ENCODE results near the gene TECRL.

Gene TECRL

DNA sequence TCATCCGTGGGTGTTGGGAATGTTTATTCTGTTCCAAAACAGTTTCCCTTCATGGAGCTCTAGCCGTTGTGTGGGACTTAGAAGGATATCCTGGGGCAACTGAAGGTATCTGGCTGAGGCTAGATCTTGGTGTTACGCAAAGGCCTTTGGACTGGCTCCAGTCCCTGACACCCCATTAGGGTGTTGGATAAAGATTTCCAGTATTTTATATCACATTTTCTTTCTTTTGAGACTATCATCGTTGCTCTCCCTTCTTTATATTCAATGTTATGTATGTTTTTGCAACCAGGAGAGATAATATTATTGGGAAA lies 103.0 kb downstream of the TECRL start:
- no peaks in the 10 kb centered on the region for H3K36me3 ChIP-seq (ENCODE audit: control insufficient read depth in 2 of 2, insufficient read depth in 1 of 2, low read length in 2 of 2)
- TF ChIP-seq, protein P1, sequence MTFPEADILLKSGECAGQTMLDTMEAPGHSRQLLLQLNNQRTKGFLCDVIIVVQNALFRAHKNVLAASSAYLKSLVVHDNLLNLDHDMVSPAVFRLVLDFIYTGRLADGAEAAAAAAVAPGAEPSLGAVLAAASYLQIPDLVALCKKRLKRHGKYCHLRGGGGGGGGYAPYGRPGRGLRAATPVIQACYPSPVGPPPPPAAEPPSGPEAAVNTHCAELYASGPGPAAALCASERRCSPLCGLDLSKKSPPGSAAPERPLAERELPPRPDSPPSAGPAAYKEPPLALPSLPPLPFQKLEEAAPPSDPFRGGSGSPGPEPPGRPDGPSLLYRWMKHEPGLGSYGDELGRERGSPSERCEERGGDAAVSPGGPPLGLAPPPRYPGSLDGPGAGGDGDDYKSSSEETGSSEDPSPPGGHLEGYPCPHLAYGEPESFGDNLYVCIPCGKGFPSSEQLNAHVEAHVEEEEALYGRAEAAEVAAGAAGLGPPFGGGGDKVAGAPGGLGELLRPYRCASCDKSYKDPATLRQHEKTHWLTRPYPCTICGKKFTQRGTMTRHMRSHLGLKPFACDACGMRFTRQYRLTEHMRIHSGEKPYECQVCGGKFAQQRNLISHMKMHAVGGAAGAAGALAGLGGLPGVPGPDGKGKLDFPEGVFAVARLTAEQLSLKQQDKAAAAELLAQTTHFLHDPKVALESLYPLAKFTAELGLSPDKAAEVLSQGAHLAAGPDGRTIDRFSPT (tag by site-specific recombination; IDR thresholded peaks at IDR 0.05), result no peak
- no peak for TF ChIP-seq ZNF202 (tag by site-specific recombination; IDR thresholded peaks at IDR 0.05; ENCODE audit: borderline replicate concordance)
- no peak for TF ChIP-seq ZNF555 (tag by site-specific recombination; conservative IDR thresholded peaks at IDR 0.05)
- TF ChIP-seq, protein P2, sequence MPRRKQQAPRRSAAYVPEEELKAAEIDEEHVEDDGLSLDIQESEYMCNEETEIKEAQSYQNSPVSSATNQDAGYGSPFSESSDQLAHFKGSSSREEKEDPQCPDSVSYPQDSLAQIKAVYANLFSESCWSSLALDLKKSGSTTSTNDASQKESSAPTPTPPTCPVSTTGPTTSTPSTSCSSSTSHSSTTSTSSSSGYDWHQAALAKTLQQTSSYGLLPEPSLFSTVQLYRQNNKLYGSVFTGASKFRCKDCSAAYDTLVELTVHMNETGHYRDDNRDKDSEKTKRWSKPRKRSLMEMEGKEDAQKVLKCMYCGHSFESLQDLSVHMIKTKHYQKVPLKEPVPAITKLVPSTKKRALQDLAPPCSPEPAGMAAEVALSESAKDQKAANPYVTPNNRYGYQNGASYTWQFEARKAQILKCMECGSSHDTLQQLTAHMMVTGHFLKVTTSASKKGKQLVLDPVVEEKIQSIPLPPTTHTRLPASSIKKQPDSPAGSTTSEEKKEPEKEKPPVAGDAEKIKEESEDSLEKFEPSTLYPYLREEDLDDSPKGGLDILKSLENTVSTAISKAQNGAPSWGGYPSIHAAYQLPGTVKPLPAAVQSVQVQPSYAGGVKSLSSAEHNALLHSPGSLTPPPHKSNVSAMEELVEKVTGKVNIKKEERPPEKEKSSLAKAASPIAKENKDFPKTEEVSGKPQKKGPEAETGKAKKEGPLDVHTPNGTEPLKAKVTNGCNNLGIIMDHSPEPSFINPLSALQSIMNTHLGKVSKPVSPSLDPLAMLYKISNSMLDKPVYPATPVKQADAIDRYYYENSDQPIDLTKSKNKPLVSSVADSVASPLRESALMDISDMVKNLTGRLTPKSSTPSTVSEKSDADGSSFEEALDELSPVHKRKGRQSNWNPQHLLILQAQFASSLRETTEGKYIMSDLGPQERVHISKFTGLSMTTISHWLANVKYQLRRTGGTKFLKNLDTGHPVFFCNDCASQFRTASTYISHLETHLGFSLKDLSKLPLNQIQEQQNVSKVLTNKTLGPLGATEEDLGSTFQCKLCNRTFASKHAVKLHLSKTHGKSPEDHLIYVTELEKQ (tag by site-specific recombination; IDR thresholded peaks at IDR 0.05; ENCODE audit: borderline replicate concordance), result no peak
- TF ChIP-seq ZNF626 (tag by site-specific recombination; IDR thresholded peaks at IDR 0.05), result no peak
- TF ChIP-seq ZNF660 (tag by site-specific recombination; IDR thresholded peaks at IDR 0.05), result no peak
- TF ChIP-seq ZNF16 (tag by site-specific recombination; IDR thresholded peaks at IDR 0.05; ENCODE audit: low read depth), result no peak
- no peak for TF ChIP-seq ZNF510 (tag by site-specific recombination; IDR thresholded peaks at IDR 0.05; ENCODE audit: insufficient replicate concordance)
- H3K4me3 ChIP-seq (ENCODE audit: low read depth, low read length), result no peak overlapping the region
- no peaks in the 10 kb centered on the region for H3K9me3 ChIP-seq (ENCODE audit: control insufficient read depth, insufficient read depth, low read depth, low read length)
- no peak overlapping the region for H3K27ac ChIP-seq (ENCODE audit: extremely low read depth, low read depth, low read length)
- CTCF ChIA-PET, result no interaction called here
- H3K4me1 ChIP-seq (ENCODE audit: control insufficient read depth, insufficient read depth, low read length), result no peaks in the 10 kb centered on the region
- POLR2A ChIA-PET, result no interaction called here

DNA sequence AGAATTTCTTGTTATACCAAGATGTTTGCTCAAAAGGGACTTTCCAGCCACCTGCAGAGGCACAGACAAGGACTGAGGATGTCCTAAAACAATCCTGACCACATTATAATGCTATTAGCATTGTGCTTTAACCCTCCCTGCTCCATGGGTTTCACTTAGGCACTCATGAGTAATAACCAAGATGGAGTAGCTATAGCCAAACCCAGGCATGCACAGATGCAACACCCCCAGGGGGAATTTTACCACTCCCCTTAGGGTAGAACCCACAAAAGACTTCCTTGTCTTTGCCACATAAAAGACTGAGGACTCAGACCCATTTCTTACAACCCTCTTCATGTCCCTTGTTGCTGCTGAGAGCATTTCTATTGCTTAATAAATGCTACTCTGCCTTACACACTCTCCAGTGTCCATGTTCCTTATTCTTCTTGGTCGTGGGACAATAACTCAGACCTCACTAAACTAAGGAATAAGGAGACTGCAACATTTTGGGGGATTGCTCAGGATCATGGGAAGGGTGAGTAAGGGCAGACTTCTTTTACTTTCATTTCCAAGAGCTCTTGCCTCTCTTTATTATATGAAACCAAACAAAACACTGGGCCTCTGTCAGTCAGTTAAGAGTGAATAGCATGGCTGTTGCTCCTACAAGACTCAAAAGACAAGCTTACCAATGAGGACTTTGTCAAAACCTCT lies 103.5 kb downstream of the TECRL start:
- Histone ChIP-seq H3K36me3 (ENCODE audit: control insufficient read depth in 2 of 2, insufficient read depth in 1 of 2, low read length in 2 of 2) (no peaks in the 10 kb centered on the region), H3K4me3 (ENCODE audit: low read depth, low read length) (no peak overlapping the region), H3K27ac (ENCODE audit: extremely low read depth, low read depth, low read length) (no peak overlapping the region), H3K9me3 (ENCODE audit: control insufficient read depth, insufficient read depth, low read depth, low read length) (no peaks in the 10 kb centered on the region), H3K4me1 (ENCODE audit: control insufficient read depth, insufficient read depth, low read length) (no peaks in the 10 kb centered on the region)
- ChIA-PET POLR2A (no interaction called here), CTCF (no interaction called here)
- TF ChIP-seq KLF10 (tag by site-specific recombination; IDR thresholded peaks at IDR 0.05), result no peak
- TF ChIP-seq SP3 (tag by site-specific recombination; IDR thresholded peaks at IDR 0.05), result no peak
- TF ChIP-seq ZFP41 (tag by site-specific recombination; IDR thresholded peaks at IDR 0.05; ENCODE audit: borderline replicate concordance), result no peak
- TF ChIP-seq ZNF266 (tag by site-specific recombination; IDR thresholded peaks at IDR 0.05; ENCODE audit: low read depth), result no peak
- peak; percentile 36 for TF ChIP-seq SETDB1 (IDR thresholded peaks at IDR 0.05; ENCODE audit: insufficient read length, low read length)

DNA sequence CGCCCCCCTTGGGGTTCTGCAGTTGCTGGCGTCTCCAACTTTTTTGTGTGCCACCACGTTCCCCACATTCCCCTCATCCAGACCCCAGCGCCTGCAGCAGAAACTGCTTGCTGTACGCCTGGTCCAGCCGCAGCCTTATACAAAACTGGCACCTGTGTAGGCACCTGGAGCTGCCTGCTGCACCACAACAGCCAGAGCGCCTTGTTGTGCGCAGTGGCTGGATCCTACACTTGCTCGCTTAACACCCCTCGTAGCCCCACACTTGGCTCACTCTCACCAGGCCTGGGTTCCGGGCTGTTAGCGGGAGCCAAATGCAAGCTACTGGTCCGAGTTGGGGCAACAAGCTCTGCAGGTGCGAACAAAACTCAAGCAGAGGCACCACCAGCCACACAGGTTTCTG lies 136.8 kb downstream of the TECRL start:
- H3K4me3 ChIP-seq (ENCODE audit: low read depth, low read length), result no peak overlapping the region
- H3K9me3 ChIP-seq (ENCODE audit: control insufficient read depth, insufficient read depth, low read depth, low read length), result no peaks in the 10 kb centered on the region
- H3K36me3 ChIP-seq (ENCODE audit: control insufficient read depth in 2 of 2, insufficient read depth in 1 of 2, low read length in 2 of 2), result no peaks in the 10 kb centered on the region
- CTCF ChIA-PET, result no interaction called here
- H3K27ac ChIP-seq (ENCODE audit: extremely low read depth, low read depth, low read length), result no peak overlapping the region
- POLR2A ChIA-PET, result no interaction called here
- H3K4me1 ChIP-seq (ENCODE audit: control insufficient read depth, insufficient read depth, low read length), result no peaks in the 10 kb centered on the region
- TF ChIP-seq ZBTB7A (tag by site-specific recombination; IDR thresholded peaks at IDR 0.05; ENCODE audit: low read depth), result no peak
- no peak for TF ChIP-seq ZNF214 (tag by site-specific recombination; IDR thresholded peaks at IDR 0.05; ENCODE audit: borderline replicate concordance)
- no peak for TF ChIP-seq ZXDB (tag by site-specific recombination; IDR thresholded peaks at IDR 0.05)
- TF ChIP-seq ZNF311 (tag by site-specific recombination; IDR thresholded peaks at IDR 0.05; ENCODE audit: borderline replicate concordance), result no peak
- TF ChIP-seq ZNF19 (tag by site-specific recombination; IDR thresholded peaks at IDR 0.05; ENCODE audit: low read depth), result no peak
- TF ChIP-seq RBAK (tag by site-specific recombination; IDR thresholded peaks at IDR 0.05), result no peak
- TF ChIP-seq, protein P3, sequence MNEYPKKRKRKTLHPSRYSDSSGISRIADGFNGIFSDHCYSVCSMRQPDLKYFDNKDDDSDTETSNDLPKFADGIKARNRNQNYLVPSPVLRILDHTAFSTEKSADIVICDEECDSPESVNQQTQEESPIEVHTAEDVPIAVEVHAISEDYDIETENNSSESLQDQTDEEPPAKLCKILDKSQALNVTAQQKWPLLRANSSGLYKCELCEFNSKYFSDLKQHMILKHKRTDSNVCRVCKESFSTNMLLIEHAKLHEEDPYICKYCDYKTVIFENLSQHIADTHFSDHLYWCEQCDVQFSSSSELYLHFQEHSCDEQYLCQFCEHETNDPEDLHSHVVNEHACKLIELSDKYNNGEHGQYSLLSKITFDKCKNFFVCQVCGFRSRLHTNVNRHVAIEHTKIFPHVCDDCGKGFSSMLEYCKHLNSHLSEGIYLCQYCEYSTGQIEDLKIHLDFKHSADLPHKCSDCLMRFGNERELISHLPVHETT (tag by site-specific recombination; IDR thresholded peaks at IDR 0.05), result no peak
- TF ChIP-seq, protein P4, sequence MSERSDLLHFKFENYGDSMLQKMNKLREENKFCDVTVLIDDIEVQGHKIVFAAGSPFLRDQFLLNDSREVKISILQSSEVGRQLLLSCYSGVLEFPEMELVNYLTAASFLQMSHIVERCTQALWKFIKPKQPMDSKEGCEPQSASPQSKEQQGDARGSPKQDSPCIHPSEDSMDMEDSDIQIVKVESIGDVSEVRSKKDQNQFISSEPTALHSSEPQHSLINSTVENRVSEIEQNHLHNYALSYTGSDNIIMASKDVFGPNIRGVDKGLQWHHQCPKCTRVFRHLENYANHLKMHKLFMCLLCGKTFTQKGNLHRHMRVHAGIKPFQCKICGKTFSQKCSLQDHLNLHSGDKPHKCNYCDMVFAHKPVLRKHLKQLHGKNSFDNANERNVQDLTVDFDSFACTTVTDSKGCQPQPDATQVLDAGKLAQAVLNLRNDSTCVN (tag by site-specific recombination; optimal IDR thresholded peaks at IDR 0.05), result no peak
- TF ChIP-seq ZNF560 (tag by site-specific recombination; IDR thresholded peaks at IDR 0.05; ENCODE audit: borderline replicate concordance), result no peak
